Gastrocnemius medialis (tissue), 4 donors: ENCODE results near the gene TNFRSF21. TPM values are rescaled to one million over a fixed set of nuclear protein-coding genes. Genes with fewer than 3 reads are reported as not detected.
"Not testable (repeated sequence)": the region's sequence is repeated elsewhere in the genome, so short reads cannot be mapped to it uniquely, and the experiment has no call there.

Experiments used
- ATAC-seq, 2 donors: fragments of 150-250 bp; one replicate each; pipeline ENCODE4 v1.9.1; 2016
- DNase-seq, 2 donors: peaks; one replicate each; pipeline ENCODE4 v3.0.0-alpha.2; 2019
- H3K27ac ChIP-seq, 4 donors: fragments of 200-600 bp; sonication (generic); 1 replicate in 1 of 4; 2 replicates in 3 of 4; pipeline ENCODE4 v1.5.1; 2016 to 2018; ENCODE audit warnings: mild to moderate bottlenecking in 2 of 4, moderate library complexity in 1 of 4
- H3K27me3 ChIP-seq, 3 donors: fragments of 200-600 bp; sonication (generic) in 2 of 3; 1 replicate in 1 of 3; 2 replicates in 2 of 3; pipeline versions ENCODE4 v1.5.1 to v1.6.0; 2016 to 2019; ENCODE audit warnings: mild to moderate bottlenecking in 1 of 3, moderate library complexity in 1 of 3
- H3K36me3 ChIP-seq, 2 donors: fragments of 200-600 bp; sonication (generic) in 1 of 2; one replicate each; pipeline ENCODE4 v1.5.1; 2017 to 2018
- H3K4me1 ChIP-seq, 2 donors: fragments of 200-600 bp; sonication (generic) in 1 of 2; one replicate each; pipeline ENCODE4 v1.5.1; 2016 to 2017; ENCODE audit warnings: mild to moderate bottlenecking in 2 of 2
- H3K4me3 ChIP-seq, 4 donors: fragments of 200-600 bp; sonication (generic) in 3 of 4; 1 replicate in 1 of 4; 2 replicates in 3 of 4; pipeline ENCODE4 v1.5.1; 2016 to 2019; ENCODE audit warnings: mild to moderate bottlenecking in 2 of 4
- H3K9me3 ChIP-seq, 3 donors: fragments of 200-600 bp; sonication (generic) in 2 of 3; 1 replicate in 1 of 3; 2 replicates in 2 of 3; pipeline ENCODE4 v1.5.1; 2016 to 2019
- POLR2A ChIP-seq, 2 donors: fragments of 450-650 bp; IDR thresholded peaks; one replicate each; pipeline ENCODE4 v1.6.1; 2017; ENCODE audit warnings: antibody characterized with exemption in 2 of 2, mild to moderate bottlenecking in 2 of 2, moderate library complexity in 2 of 2
- in situ Hi-C, 4 donors: fragments of 200-750 bp; cut with MboI; loops; one replicate each; pipeline versions ENCODE4 v1.15.0 to v1.8.0; 2017; ENCODE audit warnings: low sequenced_read_pairs in 4 of 4
- intact Hi-C: fragments of 100-400 bp; cut with DNase I; formaldehyde crosslinking; loops from one replicate; pipeline ENCODE4 v1.15.1; 2023; ENCODE audit warnings: low total_unique reads
- total RNA-seq, 4 donors: library from RNA; depleted of rRNA; stranded (reverse); fragments of >200 nt; gene quantifications; one replicate each; pipeline versions ENCODE4 v1.1.0 to v1.2.3, GENCODE V29; 2016
- TF ChIP-seq, protein P1 (sequence below), 5 experiments: fragments of 450-650 bp in 3 of 5; fragments of 200-600 bp in 2 of 5; sonication (generic) in 2 of 5; IDR thresholded peaks in 4 of 5; conservative IDR thresholded peaks in 1 of 5; 1 replicate in 4 of 5; 2 replicates in 1 of 5; pipeline ENCODE4 v1.5.1; 2016 to 2019; ENCODE audit warnings: antibody characterized with exemption in 5 of 5, mild to moderate bottlenecking in 3 of 5, moderate library complexity in 3 of 5

Gene TNFRSF21
- total RNA-seq, 4 donors from 2014 or later: 2.8 to 5.3 (median 3.7) TPM

DNA sequence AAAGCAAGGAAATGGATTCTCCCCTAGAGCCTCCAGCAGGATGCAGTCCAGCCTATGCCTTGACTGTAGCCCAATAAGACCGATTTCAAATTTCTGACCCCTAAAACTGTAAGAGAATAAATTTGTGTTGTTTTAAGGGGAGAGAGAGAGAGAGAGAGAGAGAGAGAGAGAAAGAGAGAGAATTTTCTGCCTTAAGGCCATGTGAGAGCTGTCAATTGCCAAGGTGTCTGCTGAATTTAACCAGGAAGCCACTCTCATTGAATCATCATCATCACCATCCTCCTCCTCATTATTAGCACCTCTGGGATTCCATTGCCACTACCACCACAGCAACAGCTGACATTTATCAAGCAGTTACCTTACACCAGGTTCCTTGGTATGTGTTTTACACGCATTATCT lies 27.8 kb upstream of the TNFRSF21 start:
- intact Hi-C loops: no loop called here
- Histone ChIP-seq H3K4me1 (no peaks in the 10 kb centered on the region), H3K27ac (no peak overlapping the region), H3K27me3 (no peaks in the 10 kb centered on the region), H3K9me3 (no peaks in the 10 kb centered on the region), H3K36me3 (no peaks in the 10 kb centered on the region), H3K4me3 (no peak overlapping the region)
- in situ Hi-C loops: no loop called here
- ATAC-seq (no peak), DNase-seq (no peak)
- TF ChIP-seq, protein P1, sequence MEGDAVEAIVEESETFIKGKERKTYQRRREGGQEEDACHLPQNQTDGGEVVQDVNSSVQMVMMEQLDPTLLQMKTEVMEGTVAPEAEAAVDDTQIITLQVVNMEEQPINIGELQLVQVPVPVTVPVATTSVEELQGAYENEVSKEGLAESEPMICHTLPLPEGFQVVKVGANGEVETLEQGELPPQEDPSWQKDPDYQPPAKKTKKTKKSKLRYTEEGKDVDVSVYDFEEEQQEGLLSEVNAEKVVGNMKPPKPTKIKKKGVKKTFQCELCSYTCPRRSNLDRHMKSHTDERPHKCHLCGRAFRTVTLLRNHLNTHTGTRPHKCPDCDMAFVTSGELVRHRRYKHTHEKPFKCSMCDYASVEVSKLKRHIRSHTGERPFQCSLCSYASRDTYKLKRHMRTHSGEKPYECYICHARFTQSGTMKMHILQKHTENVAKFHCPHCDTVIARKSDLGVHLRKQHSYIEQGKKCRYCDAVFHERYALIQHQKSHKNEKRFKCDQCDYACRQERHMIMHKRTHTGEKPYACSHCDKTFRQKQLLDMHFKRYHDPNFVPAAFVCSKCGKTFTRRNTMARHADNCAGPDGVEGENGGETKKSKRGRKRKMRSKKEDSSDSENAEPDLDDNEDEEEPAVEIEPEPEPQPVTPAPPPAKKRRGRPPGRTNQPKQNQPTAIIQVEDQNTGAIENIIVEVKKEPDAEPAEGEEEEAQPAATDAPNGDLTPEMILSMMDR (IDR thresholded peaks at IDR 0.05 in 4 of 5, conservative IDR thresholded peaks at IDR 0.05 in 1 of 5): no peak
- no peak for TF ChIP-seq POLR2A (IDR thresholded peaks at IDR 0.05)

DNA sequence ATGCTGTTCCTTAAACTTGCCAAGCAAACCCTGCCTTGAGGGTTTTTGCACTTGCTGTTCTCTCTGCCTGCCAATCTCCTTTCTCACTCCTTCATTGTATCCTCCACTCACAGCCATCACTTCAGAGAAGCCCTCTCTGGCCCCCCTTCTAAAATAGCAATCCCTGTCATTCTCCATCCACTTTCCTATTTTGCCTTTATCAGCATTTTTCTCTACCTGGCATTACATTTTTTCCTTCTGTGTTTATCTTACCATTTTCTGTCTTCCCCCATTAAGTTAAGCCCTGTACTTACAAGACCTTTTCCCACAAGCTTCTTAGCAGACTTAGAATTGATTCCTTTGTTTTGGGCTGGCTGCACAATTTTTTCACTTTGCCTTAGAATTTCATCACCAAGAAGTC lies 26.6 kb upstream of the TNFRSF21 start:
- H3K36me3 ChIP-seq: no peaks in the 10 kb centered on the region
- no peak overlapping the region for H3K4me3 ChIP-seq
- ATAC-seq: no peak
- no peaks in the 10 kb centered on the region for H3K27me3 ChIP-seq
- TF ChIP-seq, protein P1 (IDR thresholded peaks at IDR 0.05 in 4 of 5, conservative IDR thresholded peaks at IDR 0.05 in 1 of 5): no peak
- TF ChIP-seq POLR2A (IDR thresholded peaks at IDR 0.05): no peak
- in situ Hi-C loops: no loop called here
- H3K27ac ChIP-seq: no peak overlapping the region
- DNase-seq: no peak
- no peaks in the 10 kb centered on the region for H3K9me3 ChIP-seq
- H3K4me1 ChIP-seq: no peaks in the 10 kb centered on the region
- intact Hi-C loops: no loop called here

DNA sequence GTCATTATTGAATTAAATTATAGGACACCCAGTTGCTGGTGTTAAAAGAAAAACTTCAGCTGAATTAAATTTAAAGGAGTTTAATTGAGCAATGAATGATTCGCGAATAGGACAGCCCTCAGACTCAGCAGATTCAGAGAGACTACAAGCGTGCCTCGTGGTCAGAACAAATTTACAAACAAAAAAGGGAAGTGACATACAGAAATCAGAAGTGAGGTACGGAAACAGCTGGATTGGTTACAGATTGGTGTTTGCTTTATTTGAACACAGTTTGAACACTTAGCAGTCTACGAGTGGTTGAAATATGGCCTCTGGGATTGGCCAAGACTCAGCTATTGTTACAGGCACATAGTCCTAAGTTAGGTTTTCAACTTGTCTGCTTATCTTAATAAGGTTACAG lies 25.8 kb upstream of the TNFRSF21 start:
- Histone ChIP-seq H3K27ac (no peak overlapping the region), H3K36me3 (no peaks in the 10 kb centered on the region), H3K4me3 (no peak overlapping the region), H3K9me3 (no peaks in the 10 kb centered on the region), H3K27me3 (no peaks in the 10 kb centered on the region), H3K4me1 (no peaks in the 10 kb centered on the region)
- TF ChIP-seq POLR2A (IDR thresholded peaks at IDR 0.05): no peak
- TF ChIP-seq, protein P1 (IDR thresholded peaks at IDR 0.05 in 4 of 5, conservative IDR thresholded peaks at IDR 0.05 in 1 of 5): no peak
- ATAC-seq (no peak), DNase-seq (no peak)
- in situ Hi-C loops (no loop called here), intact Hi-C loops (no loop called here)

DNA sequence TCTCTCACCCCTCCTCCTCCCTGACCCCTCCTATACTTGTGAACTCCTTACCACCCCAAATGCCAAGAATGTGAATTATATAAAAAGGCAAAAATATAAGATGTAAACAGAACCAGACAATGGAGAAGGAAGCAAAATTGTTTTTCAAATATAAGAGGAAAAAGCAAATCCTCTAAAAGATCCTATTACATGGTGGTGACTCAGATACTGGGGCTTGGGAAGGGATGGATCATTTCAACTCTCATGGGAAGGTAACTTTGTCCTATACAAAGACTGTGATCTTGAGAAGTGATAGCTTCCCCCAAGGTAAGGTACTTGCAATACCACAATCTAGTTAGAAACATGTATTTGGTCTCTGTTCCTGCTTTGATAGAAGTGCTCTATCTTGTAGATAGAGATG lies 24.6 kb upstream of the TNFRSF21 start:
- no peaks in the 10 kb centered on the region for H3K4me1 ChIP-seq
- ATAC-seq (no peak), DNase-seq (no peak)
- no peaks in the 10 kb centered on the region for H3K27me3 ChIP-seq
- no peaks in the 10 kb centered on the region for H3K36me3 ChIP-seq
- H3K9me3 ChIP-seq: no peaks in the 10 kb centered on the region
- TF ChIP-seq, protein P1 (IDR thresholded peaks at IDR 0.05 in 4 of 5, conservative IDR thresholded peaks at IDR 0.05 in 1 of 5): no peak
- no peak for TF ChIP-seq POLR2A (IDR thresholded peaks at IDR 0.05)
- no peak overlapping the region for H3K4me3 ChIP-seq
- intact Hi-C loops (no loop called here), in situ Hi-C loops (no loop called here)
- H3K27ac ChIP-seq: no peak overlapping the region

DNA sequence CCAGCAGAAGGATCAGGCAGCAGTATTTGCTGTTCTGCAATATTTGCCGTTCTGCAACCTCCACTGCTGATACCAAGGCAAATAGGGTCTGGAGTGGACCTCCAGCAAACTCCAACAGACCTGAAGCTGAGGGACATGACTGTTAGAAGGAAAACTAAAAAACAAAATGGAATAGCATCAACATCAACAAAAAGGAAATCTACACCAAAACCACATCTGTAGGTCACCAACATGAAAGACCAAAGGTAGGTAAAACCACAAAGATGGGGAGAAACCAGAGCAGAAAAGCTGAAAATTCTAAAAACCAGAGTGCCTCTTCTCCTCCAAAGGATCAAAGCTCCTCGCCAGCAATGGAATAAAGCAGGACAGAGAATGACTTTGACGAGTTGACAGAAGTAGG lies 18.9 kb upstream of the TNFRSF21 start:
- H3K36me3 ChIP-seq, intact Hi-C loops: not testable (repeated sequence)

DNA sequence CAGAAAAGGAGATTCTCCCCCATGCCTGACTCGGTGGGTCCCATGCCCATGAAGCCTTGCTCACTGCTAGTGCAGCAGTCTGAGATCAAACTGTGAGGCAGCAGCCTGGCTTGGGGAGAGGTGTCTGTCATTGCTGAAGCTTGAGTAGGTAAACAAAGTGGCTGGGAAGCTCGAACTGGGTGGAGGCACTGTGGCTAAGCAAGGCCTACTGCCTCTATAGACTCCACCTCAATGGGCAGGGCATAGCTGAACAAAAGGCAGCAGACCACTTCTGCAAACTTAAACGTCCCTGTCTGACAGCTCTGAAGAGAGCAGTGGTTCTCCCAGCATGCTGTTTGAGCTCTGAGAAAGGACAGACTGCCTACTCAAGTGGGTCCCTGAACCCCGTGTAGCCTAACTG lies 18.4 kb upstream of the TNFRSF21 start:
- H3K9me3 ChIP-seq, intact Hi-C loops, H3K36me3 ChIP-seq, H3K27ac ChIP-seq, H3K4me1 ChIP-seq, in situ Hi-C loops, DNase-seq, H3K27me3 ChIP-seq, H3K4me3 ChIP-seq, ATAC-seq: not testable (repeated sequence)

More for the DNA sequence above, 18.9 kb upstream of the TNFRSF21 start:
- ATAC-seq, DNase-seq, H3K27ac ChIP-seq, H3K27me3 ChIP-seq, H3K9me3 ChIP-seq, H3K4me3 ChIP-seq, in situ Hi-C loops, H3K4me1 ChIP-seq: not testable (repeated sequence)
